RPMI7951 (cell line): Measurements from ENCODE around the gene PSME2. TPM values are rescaled to one million over a fixed set of nuclear protein-coding genes. Genes with fewer than 3 reads are reported as not detected.

Experiments
- DNase-seq: peaks from one replicate; pipeline ENCODE4 v3.0.0-alpha.2; 2012; ENCODE audit warnings: low read depth
- total RNA-seq: library from RNA; depleted of rRNA; stranded (reverse); fragments of >200 nt; shearing (Covaris generic); gene quantifications from 2 replicates; pipeline ENCODE4 v1.2.3, GENCODE V29; 2014; rRNA removed

PSME2 gene, protein sequence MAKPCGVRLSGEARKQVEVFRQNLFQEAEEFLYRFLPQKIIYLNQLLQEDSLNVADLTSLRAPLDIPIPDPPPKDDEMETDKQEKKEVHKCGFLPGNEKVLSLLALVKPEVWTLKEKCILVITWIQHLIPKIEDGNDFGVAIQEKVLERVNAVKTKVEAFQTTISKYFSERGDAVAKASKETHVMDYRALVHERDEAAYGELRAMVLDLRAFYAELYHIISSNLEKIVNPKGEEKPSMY
- 237 and 262 TPM in 2 replicates for total RNA-seq

DNA sequence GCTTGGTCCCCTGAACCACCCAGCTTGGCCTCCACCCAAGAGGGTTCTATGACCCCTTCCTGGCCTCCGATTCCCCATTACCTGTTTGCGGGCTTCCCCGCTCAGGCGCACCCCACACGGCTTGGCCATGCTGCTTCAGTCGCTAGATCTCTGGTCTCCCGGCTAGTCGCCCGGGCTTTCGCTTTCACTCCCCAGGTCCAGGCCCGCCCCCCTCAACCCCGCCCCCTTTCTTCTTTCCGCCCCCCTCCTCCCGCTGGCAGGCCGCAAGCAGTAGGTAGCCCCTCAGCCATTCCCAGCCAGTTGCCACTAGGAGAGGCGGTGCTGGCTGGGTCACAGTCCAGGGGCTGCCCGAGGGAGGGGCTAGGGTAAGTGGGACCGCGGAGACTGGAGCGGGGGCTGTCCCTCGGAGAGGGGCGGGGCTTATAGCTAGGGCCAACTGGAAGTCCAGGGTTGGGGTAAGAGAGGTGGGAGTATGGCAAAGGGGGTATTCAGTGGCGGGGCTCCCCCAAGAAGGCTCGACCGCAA lies at the start of gene PSME2:
TSS of gene PSME2 (minus strand) at position 158 of the 525 bp plus-strand sequence. CDS start at position 129, 29 bp downstream.
- DNase-seq: peak; percentile 97

DNA sequence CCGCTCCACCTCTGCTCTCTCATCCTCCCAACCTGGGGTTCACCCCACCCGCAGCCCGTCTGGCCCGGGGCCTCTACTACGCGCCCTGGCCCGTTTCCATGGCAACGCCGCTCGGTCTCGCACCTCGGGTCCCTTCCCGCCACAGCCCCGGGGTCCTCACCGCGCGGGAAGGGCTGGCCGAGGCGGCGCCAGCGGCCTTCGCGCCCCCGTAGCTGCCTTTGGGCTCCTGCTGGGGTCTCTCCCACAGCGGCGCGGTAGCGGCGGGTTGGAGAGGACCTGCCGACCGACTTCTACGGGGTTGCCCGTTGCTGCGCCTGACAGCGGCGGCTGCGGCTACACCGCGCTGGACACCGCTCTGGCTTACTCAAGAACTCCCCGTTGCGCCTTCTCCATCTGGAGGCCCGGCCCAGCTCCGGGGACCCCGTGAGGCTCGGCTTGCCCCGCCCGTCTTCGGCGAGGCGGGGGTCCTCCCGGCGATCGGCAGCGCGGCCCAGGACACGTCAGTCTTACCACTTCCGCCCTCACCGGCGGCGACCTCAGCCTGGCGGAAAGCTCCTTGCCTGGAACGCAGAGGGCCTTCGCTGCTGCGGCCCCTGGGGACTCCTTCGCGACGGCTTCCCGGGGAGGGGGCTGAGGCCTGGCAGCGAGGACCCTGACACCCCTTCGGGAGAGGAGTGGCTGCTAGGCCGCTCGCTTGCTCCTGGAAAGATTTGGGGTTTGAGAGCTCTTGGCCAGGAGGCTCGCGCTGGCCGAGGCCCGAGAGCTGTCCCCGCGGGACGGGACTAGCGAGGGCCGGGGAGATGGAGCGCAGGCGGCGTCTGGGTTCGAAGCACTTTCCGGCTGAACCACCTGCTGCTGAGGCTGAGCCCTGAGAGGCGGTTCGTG lies 49.0 kb upstream of the PSME2 start, which contains the start of gene TM9SF1:
TSS of gene TM9SF1 (minus strand) at position 256 of the 885 bp plus-strand sequence. CDS start 422 bp downstream, outside the sequence.
- DNase-seq: peak; percentile 79

DNA sequence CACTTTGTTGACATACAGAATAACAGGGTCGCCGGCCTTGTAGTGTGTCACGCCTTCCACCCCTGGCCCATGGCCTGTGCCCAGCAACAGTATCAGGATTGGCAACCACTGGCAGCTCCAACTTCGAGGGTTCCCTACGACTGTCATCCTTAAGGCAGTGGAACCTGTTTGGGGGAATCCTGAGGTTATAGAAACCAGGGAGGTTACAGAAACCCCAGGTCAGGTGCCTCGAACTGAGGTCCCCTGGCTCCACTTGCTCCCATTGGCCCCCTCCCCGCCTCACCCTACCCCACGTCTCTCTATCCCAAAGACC lies 48.4 kb upstream of the PSME2 start:
- DNase-seq: no peak

DNA sequence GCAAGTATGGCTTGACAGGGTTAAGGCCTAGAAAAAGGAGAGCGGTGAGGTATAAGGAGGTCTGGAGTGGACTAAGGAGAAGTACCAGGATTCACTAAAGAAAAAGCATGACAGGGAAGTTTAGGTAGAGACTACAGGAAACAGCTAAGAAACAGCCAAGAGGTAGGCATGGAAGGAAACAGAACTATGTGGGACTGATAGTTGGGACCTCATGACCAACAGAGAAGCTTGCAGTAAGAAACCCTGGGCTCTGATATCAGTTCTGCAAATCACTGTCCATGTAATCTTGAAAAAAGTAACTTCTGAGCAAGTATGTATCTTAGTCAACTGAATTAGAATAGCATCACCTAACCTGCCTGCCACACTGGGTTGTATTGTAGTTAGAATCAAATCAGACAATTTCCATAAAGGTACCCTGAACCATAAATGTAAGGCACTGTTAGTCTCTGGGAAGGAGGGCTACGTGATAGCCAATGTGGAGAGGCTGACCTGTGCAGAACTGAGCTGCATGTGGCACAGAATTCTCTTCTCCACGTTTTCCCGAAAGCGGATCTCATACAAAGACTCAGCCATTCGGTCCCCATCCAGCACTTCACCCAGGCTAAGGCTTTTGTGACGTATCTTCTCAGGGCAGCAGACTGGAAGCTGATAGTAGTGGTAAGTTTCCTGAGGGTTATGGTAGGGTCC lies 47.9 kb upstream of the PSME2 start:
- DNase-seq: no peak

- DNase-seq: no peak
Observed at GRCh38 chr14:24192933-24193332, 46.5 kb upstream of the PSME2 start.

DNA sequence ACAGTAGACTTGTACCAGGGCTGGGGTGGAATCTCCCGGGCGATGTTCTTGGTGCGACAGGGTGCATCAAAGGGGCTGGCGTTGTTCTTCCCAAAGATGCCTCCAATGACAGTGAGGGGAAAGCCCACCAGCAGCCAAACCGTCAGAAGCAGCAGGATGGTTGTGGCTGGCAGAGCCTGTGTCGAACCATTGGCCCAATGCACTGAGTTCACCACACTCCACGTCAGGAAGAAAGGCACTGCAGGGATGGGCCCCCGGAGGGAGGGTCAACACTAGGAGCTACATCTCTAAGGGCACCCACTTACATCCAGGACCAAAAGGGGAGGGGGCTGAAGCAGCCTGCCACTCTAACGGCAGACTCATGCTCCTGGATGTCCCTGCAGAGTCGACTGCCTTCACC lies 44.0 kb upstream of the PSME2 start:
- DNase-seq: no peak

DNA sequence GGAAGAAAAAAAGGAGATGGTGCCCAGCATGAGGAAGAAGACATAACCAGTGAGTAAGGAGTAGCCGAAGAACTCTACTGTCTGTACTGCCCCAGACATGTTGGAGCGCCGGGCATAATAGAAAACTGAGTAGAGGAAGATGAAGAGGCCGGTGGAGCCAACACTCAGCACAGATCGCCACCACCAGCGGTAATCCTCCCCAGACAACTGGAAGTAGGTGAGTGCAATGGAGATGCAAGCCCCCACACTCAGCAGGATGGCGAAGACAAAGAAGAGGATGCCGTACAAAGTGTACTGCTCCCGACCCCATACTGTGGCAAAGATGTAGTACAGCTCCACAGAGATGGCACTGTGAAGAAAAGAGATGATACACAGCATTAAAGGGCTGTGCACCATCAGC lies 43.0 kb upstream of the PSME2 start:
- DNase-seq: no peak

DNA sequence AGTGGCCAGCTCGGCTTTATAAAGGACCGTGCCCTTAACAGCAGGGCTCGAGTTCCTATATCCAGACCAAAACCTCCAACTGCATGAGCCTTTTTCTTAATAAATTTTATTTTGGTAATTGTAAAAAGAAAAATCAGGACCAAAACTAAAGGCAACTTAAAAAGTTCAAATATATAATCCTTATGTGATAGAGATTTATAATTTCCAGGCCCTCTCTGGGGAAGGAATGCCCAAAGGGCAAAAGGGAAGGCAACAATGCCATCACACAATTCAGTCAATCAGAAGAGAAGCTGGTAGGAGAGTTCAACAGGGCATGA lies 42.6 kb upstream of the PSME2 start:
- DNase-seq: no peak

DNA sequence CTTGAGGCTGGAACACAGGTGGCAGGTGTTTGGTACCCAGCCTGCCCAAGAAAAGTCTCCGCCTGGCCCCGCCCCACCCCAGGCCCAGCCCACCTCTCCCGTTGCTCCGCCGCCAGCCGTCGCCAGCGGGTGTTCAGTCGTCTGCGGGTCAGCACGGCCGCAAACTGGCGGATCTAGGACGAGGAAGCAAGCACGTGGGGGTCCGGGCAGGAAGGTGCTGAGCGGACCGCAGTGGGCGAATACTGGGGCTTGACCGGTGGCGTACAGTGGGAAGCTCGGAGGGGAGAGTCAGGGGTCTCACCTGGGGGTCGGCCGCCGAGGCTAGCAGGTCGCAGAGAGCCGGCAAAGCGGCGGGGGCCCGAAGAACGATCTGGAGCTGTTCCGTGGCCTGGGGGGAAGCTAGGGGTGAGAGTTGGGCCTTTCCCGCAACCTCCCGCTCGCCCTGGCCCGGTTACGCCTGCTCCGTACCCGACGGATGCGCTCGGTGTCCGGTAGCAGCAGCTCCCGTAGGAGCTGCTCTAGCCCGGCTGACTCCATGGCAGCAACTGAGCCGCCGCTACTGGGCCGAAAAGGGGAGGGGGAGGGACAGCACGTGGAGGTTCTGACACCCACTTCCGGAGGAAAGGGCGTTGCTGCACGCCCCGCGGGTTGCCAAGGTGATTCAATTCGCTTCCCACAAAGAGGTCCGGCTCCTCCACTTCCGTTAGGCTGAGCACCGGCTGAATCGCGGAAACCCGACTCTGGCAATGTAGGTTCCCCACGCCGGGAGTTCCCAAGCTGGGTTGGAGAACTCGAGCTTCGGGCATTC lies 42.0 kb upstream of the PSME2 start, which contains the start of gene IPO4:
TSS of gene IPO4 (minus strand) at position 566 of the 808 bp plus-strand sequence. CDS start at position 537, 29 bp downstream.
- DNase-seq: peak; percentile 96

DNA sequence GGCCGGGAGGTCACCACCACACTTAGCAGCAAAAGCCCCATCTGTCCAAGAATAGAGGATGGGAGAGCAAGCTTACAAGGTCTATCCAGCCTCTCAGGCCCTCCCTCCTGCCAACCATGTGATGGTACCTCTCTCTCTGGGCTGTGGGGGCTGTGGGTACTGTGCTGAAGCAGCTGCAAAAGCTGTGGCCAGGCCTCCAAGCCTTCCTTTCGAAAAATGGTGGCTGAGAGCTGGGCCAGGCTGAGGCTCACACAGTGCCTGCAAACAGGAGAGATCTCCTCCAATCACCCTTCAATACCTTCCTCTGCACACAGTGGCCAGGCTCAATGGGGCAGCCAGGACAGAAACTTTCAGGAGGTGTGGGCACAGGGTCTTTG lies 41.1 kb upstream of the PSME2 start:
- no peak for DNase-seq

DNA sequence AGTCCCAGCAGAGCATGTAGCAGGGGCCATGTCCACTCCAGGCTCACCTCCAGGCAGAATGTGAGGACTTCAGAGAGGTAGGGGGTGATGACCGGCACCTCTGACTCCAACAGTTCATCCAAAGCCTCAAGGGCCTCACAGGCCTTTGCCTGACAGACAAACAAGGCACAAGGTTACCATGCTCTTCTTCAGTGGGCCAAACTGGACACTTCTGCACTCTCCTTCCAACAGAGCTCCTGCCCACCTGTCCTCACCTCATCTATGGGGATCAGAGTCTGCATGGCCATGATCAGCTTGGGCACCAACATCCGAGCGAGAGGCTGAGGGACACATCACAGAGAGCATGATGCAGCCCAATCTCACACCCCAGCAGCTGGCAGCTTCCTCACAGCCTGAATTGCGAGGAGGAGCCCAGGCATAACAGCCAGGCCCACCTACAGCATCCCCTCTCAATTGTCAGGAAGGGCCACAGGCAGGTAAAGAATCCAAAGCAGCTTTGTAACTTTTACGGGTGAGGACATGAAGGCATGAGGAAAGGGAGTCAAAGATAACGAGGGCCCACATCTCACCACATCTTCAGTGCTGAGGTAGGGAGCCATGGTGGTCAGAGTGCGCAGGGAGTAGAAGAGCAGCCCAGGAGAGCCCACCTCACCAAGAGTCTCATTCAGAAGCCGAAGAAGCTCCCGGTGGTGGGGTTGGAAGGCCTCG lies 40.6 kb upstream of the PSME2 start:
- no peak for DNase-seq

- DNase-seq: no peak
Observed at GRCh38 chr14:24185741-24186140, 39.3 kb upstream of the PSME2 start.

GRCh38 chr14:24185026-24185425 lies 38.6 kb upstream of the PSME2 start:
- DNase-seq: no peak

DNA sequence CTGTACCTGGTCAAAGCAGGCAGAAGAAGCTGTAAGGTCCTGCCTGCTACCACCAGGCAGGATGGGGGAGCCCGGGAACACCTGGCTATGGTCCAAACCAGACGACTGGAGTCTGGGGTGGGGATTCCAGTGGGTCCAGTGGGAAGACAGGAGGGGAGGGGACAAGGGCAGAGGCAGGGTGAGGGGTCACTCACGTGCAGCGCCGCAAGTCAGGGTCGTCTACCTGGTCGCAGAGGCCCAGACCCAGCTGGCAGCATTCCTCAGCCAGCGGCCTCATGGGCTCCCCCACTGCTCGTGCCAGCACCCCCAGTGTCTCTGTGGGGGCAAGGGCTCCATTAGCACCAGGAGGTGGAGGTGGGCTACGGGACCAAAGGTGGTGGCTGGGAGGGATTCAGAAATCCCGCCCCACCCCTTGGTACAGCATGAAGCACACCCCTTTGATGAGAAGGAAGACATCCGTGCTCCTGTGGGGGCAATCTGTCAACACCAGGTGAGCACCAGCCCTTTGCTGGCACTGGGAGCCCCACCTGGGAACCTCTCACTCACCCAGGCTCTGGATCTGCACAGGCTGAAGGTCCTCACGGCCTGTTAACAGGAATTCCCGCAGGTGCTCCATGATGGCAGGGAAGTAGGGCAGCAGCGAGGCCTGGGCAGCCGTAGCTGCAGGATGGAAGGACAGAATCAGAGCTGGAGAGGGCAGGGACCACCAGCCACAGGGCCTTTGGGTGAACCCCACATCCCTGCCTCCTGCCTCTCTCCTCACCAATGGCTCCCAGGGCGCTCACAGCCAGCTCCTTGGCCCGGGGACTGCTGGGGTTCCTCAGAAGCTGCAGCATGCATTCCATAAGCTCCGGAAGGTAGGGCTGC lies 37.9 kb upstream of the PSME2 start:
- DNase-seq: no peak

DNA sequence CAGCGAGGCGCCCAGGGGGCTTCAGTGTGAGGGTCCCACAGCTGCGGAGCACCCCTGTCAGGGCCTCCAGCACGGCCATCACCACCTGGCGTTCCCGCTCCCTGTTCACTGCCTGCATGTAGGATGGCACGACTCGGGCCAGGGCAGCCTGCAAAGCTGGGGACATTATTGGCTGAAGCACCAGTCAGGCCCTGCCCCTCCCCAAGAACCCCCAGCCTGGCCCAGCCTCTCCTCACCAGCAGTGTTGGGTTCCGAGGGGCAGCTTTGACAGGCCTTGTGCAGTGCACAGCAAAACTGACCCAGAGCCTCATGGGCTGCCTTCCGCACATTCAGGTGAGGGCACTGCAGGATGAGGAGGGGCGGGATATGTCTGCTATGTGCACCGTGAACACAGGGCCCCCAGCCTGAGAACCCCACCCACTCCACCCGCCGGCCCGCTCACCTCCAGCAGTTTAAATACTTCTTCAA lies 36.6 kb upstream of the PSME2 start:
- no peak for DNase-seq

- DNase-seq: no peak
Observed at GRCh38 chr14:24182110-24182882, 35.9 kb upstream of the PSME2 start.

DNA sequence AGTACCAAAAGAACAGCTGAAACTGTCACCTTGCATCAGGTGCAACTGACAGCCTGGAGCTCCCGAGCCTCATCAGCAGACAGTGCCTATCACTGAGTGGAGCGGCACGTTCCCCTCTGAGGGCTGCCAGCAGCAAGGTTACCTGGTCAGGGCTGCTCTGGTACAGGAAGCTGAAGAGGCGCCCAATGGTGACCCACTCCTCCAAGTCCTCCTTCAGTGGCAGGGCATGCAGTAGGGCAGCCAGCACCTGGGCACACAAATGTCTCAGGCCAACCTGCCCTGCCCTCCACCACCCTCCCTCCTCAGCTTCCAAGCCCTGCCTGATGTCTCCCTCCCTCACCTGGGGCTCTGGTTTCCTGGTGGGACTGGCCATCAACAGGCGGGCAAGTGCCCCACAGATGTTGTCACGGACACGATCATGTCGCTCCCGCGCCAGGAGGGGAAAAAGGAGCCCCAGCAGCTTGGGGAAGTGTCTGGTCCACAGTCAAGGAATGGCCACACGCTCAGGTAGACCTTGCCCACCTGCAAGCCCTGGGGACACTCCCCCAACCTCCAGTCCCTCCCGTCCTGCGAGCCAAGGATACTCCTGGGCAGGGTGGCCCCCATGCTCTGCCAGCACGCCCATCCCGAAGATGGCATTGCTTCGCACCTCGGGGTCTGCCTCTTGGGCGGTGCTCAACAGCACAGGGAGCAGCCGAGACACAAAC lies 35.1 kb upstream of the PSME2 start:
- DNase-seq: no peak
